HG02798 (cell line): ENCODE measurements around the gene MAPK11.

Source experiments
- ATAC-seq: cut with Tn5 transposase; IDR thresholded peaks from one replicate; pipeline ENCODE4 v1.9.1; 2021; ENCODE audit warnings: mild to moderate bottlenecking; ENCODE audit not compliant: unreplicated experiment, poor library complexity

Gene MAPK11

GRCh38 chr22:50269970-50270665 is at the start of gene MAPK11:
MAPK11 (minus strand) TSS chr22:50270380; CDS start chr22:50270292, 88 bp downstream.
- peak; percentile 39 for ATAC-seq

- ATAC-seq: no peak
Observed at GRCh38 chr22:50319503-50319951, 49.3 kb upstream of the MAPK11 start.

- ATAC-seq: no peak
Observed at GRCh38 chr22:50318698-50319411, 48.7 kb upstream of the MAPK11 start.

DNA sequence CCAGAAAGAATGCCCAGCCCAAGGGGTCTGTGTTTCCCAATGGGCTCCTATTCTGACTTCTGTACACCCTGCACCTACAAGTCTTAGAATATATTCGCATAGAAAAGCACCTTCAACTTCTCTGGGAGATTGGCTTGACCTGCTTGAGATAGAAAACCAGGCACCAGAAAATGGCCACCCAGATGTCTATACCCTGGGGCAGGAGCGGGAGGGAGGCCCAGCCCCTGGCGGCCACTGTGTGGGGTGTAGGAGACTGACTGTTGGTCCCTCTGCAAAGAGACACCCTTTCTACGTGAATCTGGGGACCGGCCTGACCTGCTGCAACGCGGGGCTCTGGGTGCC is 48.1 kb upstream of the MAPK11 start:
- no peak for ATAC-seq

DNA sequence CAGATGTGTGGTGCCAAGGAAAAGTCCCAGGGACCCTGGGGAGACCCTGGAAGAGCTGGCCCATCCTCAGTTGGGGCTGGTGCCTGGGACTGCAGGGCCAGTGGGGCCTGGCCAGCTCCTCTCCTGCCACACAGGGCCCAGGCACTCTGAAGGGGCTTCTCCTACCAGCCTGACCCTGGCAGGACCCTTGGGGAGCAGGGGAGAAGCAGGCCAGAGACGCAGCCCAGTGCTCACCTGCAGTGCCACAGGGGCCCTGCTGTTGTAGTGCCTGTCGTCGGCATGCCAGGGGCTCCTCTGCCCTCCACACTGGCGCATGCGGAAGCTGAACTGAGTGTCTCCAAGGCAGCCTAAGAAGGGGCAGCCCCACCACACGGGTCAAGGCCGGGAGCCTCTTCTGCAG is 47.5 kb upstream of the MAPK11 start:
- no peak for ATAC-seq

DNA sequence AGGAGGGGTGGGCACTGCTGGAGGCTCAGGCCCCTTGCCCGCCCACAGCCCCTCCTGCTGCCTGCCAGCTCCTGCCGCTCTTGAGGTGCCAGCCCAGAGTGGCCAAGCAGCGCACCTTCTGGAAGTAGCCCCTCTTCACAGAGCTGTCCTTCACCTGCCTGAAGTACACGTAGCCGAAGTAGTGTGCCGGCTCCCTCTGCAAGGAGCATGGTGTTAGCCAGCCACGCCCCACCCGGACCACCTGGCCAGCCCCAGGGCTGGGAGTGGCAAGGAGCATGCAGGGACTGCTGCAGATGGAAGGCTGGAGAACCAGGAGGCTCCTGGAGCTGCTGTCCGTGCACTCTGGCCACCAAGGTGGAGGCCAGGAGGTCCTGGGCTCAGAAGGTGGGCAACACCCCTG is 47.0 kb upstream of the MAPK11 start:
- no peak for ATAC-seq

- ATAC-seq: no peak
Observed at GRCh38 chr22:50316114-50317065, 46.2 kb upstream of the MAPK11 start.

DNA sequence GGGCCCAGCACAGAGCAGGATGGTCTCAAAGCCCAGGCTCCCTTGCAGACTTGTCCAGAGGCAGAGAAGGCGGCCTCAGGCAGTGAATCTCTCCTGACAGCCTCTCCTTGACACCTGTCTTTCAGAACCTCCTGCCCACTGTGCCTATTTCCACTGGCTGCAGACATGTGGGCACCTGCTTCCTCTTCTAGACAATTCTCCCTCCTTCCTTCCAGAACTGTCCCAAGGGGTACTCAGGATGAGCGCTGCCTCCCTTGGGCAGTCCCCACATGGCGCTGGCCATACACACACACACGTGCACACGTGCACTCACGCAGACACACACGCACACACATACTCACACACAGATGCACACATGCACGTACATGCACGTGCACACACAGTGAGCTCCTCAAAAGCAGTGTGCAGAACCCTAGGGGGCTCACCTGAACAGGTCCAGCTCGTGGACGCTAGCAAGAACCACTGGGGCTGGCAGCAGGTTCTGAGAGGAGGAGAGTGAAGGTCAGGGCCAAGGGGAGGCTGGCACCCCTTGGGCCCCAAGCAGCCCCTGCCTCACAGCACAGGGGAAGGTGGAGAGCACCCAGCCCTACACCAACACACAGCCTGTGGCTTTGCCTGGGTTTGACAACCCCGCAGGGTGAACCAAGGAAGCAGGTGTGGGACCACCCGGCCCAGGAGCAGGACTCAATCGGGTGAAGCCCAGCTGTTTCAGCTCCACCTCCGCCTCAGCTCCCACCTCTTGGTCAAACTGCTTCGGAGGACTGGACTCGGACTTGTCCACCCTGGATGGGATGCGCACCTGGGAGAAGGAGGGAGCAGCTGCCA is 45.3 kb upstream of the MAPK11 start:
- ATAC-seq: no peak

GRCh38 chr22:50314455-50315288 is 44.5 kb upstream of the MAPK11 start:
- ATAC-seq: peak; percentile 74

DNA sequence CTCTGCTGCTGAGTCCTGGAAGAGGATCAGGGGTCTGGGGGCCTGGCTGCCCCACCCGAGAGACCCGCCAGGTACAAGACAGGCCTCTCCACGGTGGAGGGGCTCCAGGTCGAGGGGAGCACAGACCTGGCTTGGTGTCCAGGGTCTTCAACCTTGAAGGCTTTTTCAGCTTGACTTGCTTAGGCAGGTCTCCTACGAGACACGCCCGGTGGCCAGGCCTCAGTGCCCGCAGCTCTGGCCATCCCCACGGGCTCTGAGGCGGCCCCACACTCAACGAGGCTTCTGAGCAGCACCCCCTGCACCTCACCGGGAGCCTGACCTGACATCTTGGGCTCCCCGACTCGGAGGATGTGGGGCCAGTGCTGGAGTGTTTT is 43.9 kb upstream of the MAPK11 start:
- no peak for ATAC-seq

GRCh38 chr22:50313600-50313999 is 43.4 kb upstream of the MAPK11 start:
- no peak for ATAC-seq

GRCh38 chr22:50313021-50313420 is 42.8 kb upstream of the MAPK11 start:
- ATAC-seq: no peak

DNA sequence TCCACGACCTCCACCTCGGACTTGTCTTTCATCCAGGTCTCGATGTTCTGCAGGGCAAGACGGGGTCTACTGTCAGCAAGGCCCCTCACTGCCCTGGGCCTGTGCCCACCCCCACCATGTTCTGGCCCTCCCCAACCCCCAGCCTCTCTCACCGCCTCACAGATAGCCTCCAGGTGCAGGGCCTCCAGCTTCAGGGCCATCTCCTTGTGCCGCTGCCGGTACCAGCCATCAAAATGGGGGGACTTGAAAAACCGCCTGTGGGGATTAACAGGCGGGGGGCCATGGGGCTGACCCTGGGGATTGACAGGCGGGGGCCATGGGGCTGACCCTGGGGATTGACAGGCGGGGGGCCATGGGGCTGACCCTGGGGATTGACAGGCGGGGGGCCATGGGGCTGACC is 42.2 kb upstream of the MAPK11 start:
- ATAC-seq: no peak

DNA sequence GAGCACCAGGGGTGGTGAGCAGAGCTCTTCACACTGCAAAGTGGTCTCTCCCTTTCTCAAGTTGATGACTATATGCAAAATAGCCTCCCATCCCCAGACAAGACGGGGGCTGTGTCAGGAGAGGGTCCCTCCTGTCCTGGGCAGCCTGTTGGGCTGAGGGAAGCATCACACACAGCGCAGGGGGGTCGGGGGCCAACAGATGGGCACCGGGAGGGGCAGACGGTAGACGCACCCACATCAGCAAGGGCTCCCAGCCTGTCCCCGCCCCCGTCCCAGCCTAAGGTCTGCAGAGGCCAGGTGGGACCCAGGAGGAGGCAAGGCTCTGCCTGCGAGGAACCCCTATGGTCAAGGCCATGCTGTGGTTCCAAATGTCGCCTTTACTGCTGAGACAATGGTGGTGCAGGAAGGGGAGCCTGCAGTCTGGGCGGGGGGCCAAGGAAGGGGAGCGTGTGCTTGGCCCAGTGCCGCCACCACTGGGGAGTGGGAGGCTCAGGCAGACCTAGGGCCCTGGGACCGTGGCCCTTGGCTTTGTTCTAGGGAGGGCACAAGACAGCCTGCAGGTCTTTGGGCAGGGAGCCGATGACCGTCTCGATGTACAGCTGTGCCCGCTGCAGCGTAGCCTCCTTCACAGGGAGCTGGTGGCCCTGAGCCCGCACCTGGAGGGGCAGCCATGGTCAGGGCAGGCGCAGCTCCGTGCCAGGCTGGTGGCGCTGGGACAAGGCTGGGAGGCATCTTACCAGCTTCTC is 41.6 kb upstream of the MAPK11 start:
- no peak for ATAC-seq

- no peak for ATAC-seq
Observed at GRCh38 chr22:50310949-50311444, 40.8 kb upstream of the MAPK11 start.

- no peak for ATAC-seq
Observed at GRCh38 chr22:50310031-50310722, 40.0 kb upstream of the MAPK11 start.

DNA sequence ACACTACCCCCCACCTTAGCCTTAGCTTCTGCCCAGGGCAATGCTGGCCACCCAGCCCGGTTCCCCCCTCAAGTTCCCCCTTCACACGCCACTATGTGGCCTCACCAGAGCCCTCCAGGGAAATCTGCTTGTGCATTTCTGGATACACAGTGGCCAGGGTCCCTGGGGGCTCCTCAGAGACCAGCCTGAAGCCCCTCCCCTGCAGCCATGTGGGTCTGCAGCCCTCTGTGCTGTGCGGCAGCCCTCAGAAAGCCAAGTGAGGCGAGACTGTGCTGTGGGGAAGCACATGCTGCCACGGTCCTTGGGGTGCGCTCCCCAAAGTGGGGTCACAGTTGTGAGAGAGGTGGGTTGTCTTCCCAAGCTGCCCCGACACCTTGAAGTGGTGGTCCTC is 39.4 kb upstream of the MAPK11 start:
- no peak for ATAC-seq
